Colonic mucosa (tissue), 4 donors: ENCODE measurements around the gene DCUN1D4. TPM values are rescaled to one million over a fixed set of nuclear protein-coding genes. Genes with fewer than 3 reads are reported as not detected.

Source experiments
- DNase-seq: peaks from one replicate; pipeline ENCODE4 v3.0.0-alpha.2; 2020
- H3K27ac ChIP-seq: fragments of 200-600 bp; one replicate; pipeline ENCODE4 v1.8.0; 2021
- H3K27me3 ChIP-seq: fragments of 200-600 bp; one replicate; pipeline ENCODE4 v1.8.0; 2021
- H3K36me3 ChIP-seq: fragments of 200-600 bp; one replicate; pipeline ENCODE4 v1.8.0; 2021
- H3K4me1 ChIP-seq: fragments of 200-600 bp; one replicate; pipeline ENCODE4 v1.8.0; 2021; ENCODE audit warnings: mild to moderate bottlenecking
- H3K4me3 ChIP-seq: fragments of 200-600 bp; one replicate; pipeline ENCODE4 v1.8.0; 2021
- H3K9ac ChIP-seq, 2 donors: one replicate each; pipeline ENCODE4 v1.7.0; 2013; ENCODE audit warnings: control low read depth in 2 of 2, low read depth in 2 of 2, low read length in 2 of 2
- H3K9me3 ChIP-seq: fragments of 200-600 bp; one replicate; pipeline ENCODE4 v1.8.0; 2021
- CTCF ChIP-seq: fragments of 200-600 bp; IDR thresholded peaks from one replicate; pipeline ENCODE4 v1.8.0; 2022; ENCODE audit warnings: antibody characterized with exemption, mild to moderate bottlenecking
- intact Hi-C: fragments of 100-400 bp; cut with DNase I; formaldehyde crosslinking; loops from one replicate; pipeline ENCODE4 v1.14.1; 2022
- total RNA-seq, 2 donors: library from RNA; stranded (reverse); fragmentation: NEBNext Ultra II Directional in 1 of 2; extraction: Animal tissue kit (Norgen Biotek cat#: 25700) in 1 of 2; gene quantifications; one replicate each; pipeline ENCODE4 v1.2.1, GENCODE V29; 2021
- donor health status: healthy.
- donor health status: DM: no; HTN: no; CAD: no.
- donor health status: DM: no; HTN: no; CAD: no.

The DCUN1D4 gene
- total RNA-seq, 2 donors from 2014 or later: 30.4 to 36.0 TPM

GRCh38 chr4:51849430-51849829 lies 6.5 kb downstream of the DCUN1D4 start:
- H3K36me3 ChIP-seq: no peaks in the 10 kb centered on the region
- H3K27me3 ChIP-seq: no peaks in the 10 kb centered on the region
- no peak for TF ChIP-seq CTCF
- H3K27ac ChIP-seq: no peak overlapping the region
- no peak overlapping the region for H3K9ac ChIP-seq
- no peak for DNase-seq
- intact Hi-C loops: loop anchor here (10.0 kb wide), 1 partner anchor 45 kb away; no protein-coding TSS in a partner anchor
- peaks cover 6% of the 10 kb centered on the region for H3K4me1 ChIP-seq
- no peak overlapping the region for H3K4me3 ChIP-seq
- no peaks in the 10 kb centered on the region for H3K9me3 ChIP-seq

GRCh38 chr4:51850294-51850693 lies 7.3 kb downstream of the DCUN1D4 start:
- no peak overlapping the region for H3K4me3 ChIP-seq
- no peaks in the 10 kb centered on the region for H3K36me3 ChIP-seq
- H3K27ac ChIP-seq: no peak overlapping the region
- H3K27me3 ChIP-seq: no peaks in the 10 kb centered on the region
- no peak overlapping the region for H3K9ac ChIP-seq
- H3K4me1 ChIP-seq: peaks cover 6% of the 10 kb centered on the region
- no peaks in the 10 kb centered on the region for H3K9me3 ChIP-seq
- no peak for TF ChIP-seq CTCF
- intact Hi-C loops: no loop called here
- no peak for DNase-seq

GRCh38 chr4:51851090-51851936 lies 8.4 kb downstream of the DCUN1D4 start:
- Histone ChIP-seq H3K27ac (no peak overlapping the region), H3K9me3 (no peaks in the 10 kb centered on the region), H3K27me3 (no peaks in the 10 kb centered on the region), H3K4me1 (peaks cover 6% of the 10 kb centered on the region), H3K36me3 (no peaks in the 10 kb centered on the region), H3K4me3 (no peak overlapping the region), H3K9ac (no peak overlapping the region)
- DNase-seq: no peak
- intact Hi-C loops: no loop called here
- no peak for TF ChIP-seq CTCF

GRCh38 chr4:51851937-51852290 lies 9.0 kb downstream of the DCUN1D4 start:
- H3K36me3 ChIP-seq: no peaks in the 10 kb centered on the region
- H3K4me1 ChIP-seq: peaks cover 6% of the 10 kb centered on the region
- DNase-seq: no peak
- H3K27ac ChIP-seq: no peak overlapping the region
- H3K9ac ChIP-seq: no peak overlapping the region
- no peaks in the 10 kb centered on the region for H3K9me3 ChIP-seq
- no peak for TF ChIP-seq CTCF
- H3K4me3 ChIP-seq: no peak overlapping the region
- no peaks in the 10 kb centered on the region for H3K27me3 ChIP-seq
- intact Hi-C loops: no loop called here

GRCh38 chr4:51853027-51853682 lies 10.2 kb downstream of the DCUN1D4 start:
- H3K27ac ChIP-seq: no peak overlapping the region
- H3K4me3 ChIP-seq: no peak overlapping the region
- intact Hi-C loops: no loop called here
- H3K36me3 ChIP-seq: no peaks in the 10 kb centered on the region
- peak; percentile 47 for DNase-seq
- TF ChIP-seq CTCF: no peak
- H3K27me3 ChIP-seq: no peaks in the 10 kb centered on the region
- no peaks in the 10 kb centered on the region for H3K9me3 ChIP-seq
- no peak overlapping the region for H3K9ac ChIP-seq
- H3K4me1 ChIP-seq: peaks cover 6% of the 10 kb centered on the region
